Smooth muscle cell (in vitro differentiated cells): ENCODE measurements around the gene GSS. TPM values are rescaled to one million over a fixed set of nuclear protein-coding genes. Genes with fewer than 3 reads are reported as not detected.
"Not testable (repeated sequence)": the region's sequence is repeated elsewhere in the genome, so short reads cannot be mapped to it uniquely, and the experiment has no call there.

ENCODE experiments used
- DNase-seq: peaks from one replicate; lab custom pipeline; 2025; ENCODE audit not compliant: unreplicated experiment; lab: John Stamatoyannopoulos, UW
- H2AFZ ChIP-seq: fragments of 200-600 bp; sonication (generic); 2 replicates; pipeline ENCODE4 v1.6.0; 2016; ENCODE audit warnings: antibody characterized with exemption, low read depth, mild to moderate bottlenecking
- H3F3A ChIP-seq: fragments of 200-600 bp; sonication (generic); 2 replicates; pipeline ENCODE4 v1.6.0; 2017; ENCODE audit warnings: antibody characterized with exemption, low read depth
- H3K27ac ChIP-seq: fragments of 200-600 bp; sonication (generic); 2 replicates; pipeline ENCODE4 v1.5.1; 2016; ENCODE audit warnings: low read depth, mild to moderate bottlenecking
- H3K27me3 ChIP-seq: fragments of 200-600 bp; sonication (generic); 2 replicates; pipeline ENCODE4 v1.6.1; 2016; ENCODE audit warnings: low read depth, mild to moderate bottlenecking
- H3K36me3 ChIP-seq: fragments of 200-600 bp; sonication (generic); 2 replicates; pipeline ENCODE4 v1.5.1; 2016; ENCODE audit warnings: low read depth
- H3K4me1 ChIP-seq: fragments of 200-600 bp; sonication (generic); 2 replicates; pipeline ENCODE4 v1.5.1; 2016; ENCODE audit warnings: low read depth
- H3K4me2 ChIP-seq: fragments of 200-600 bp; sonication (generic); 2 replicates; pipeline ENCODE4 v1.6.0; 2016; ENCODE audit warnings: mild to moderate bottlenecking
- H3K4me3 ChIP-seq: fragments of 200-600 bp; sonication (generic); 2 replicates; pipeline ENCODE4 v1.5.1; 2016; ENCODE audit warnings: mild to moderate bottlenecking
- H3K79me2 ChIP-seq: fragments of 200-600 bp; sonication (generic); 2 replicates; pipeline ENCODE4 v1.6.0; 2016; ENCODE audit warnings: low read depth, mild to moderate bottlenecking
- H3K9ac ChIP-seq: fragments of 200-600 bp; sonication (generic); 2 replicates; pipeline ENCODE4 v1.6.0; 2016; ENCODE audit warnings: low read depth
- H3K9me3 ChIP-seq: fragments of 200-600 bp; sonication (generic); replicated peaks from 2 replicates; pipeline ENCODE4 v1.5.1; 2016; ENCODE audit warnings: low read depth
- H4K20me1 ChIP-seq: fragments of 200-600 bp; sonication (generic); 2 replicates; pipeline ENCODE4 v1.6.0; 2016; ENCODE audit warnings: low read depth
- CTCF ChIP-seq: fragments of 200-600 bp; sonication (generic); IDR thresholded peaks from 2 replicates; pipeline ENCODE4 v1.5.1; 2017; ENCODE audit warnings: borderline replicate concordance, mild to moderate bottlenecking, antibody characterized with exemption; ENCODE audit not compliant: insufficient read depth, poor library complexity, severe bottlenecking
- WGBS: methylation state at CpG from one replicate; pipeline ENCODE4 v1.1.7; 2016; ENCODE audit warnings: low lambda C conversion rate; 5-methylcytosine and 5-hydroxymethylcytosine counted together
- polyA plus RNA-seq: library from polyadenylated mRNA; unstranded; fragments of >200 nt; fragmentation: Nextera tagmentation; extraction: Ambion mirVana; gene quantifications from 2 replicates; pipeline ENCODE4 v1.2.1, GENCODE V29; 2016
- total RNA-seq: library from RNA; depleted of rRNA; stranded (reverse); fragments of >200 nt; gene quantifications from 2 replicates; pipeline ENCODE4 v1.2.3, GENCODE V29; 2014

The GSS gene
- total and polyA plus RNA-seq, 2 experiments from 2014 or later: 48.4 to 71.6 TPM

GRCh38 chr20:34883809-34884208 lies 71.8 kb downstream of the GSS start:
- Histone ChIP-seq H3K9me3 (no peaks in the 10 kb centered on the region), H3K4me2 (no peak overlapping the region), H3F3A (no peaks in the 10 kb centered on the region), H3K4me1 (no peaks in the 10 kb centered on the region), H2AFZ (no peak overlapping the region), H3K27ac (no peak overlapping the region), H3K4me3 (no peak overlapping the region), H3K79me2 (peaks cover 6% of the 10 kb centered on the region), H3K9ac (no peak overlapping the region), H3K27me3 (no peaks in the 10 kb centered on the region), H4K20me1 (peaks cover 3% of the 10 kb centered on the region), H3K36me3 (peaks cover 5% of the 10 kb centered on the region)
- no peak for TF ChIP-seq CTCF
- no peak for DNase-seq
- 96% methylated on average over 4 of the region's 4 CpGs for WGBS

- TF ChIP-seq CTCF: no peak
- no peak for DNase-seq
- H3K27me3 ChIP-seq: no peaks in the 10 kb centered on the region
Measured at GRCh38 chr20:34883087-34883688, 72.4 kb downstream of the GSS start.

GRCh38 chr20:34881689-34882088 lies 73.9 kb downstream of the GSS start:
- peaks cover 5% of the 10 kb centered on the region for H3K36me3 ChIP-seq
- TF ChIP-seq CTCF: no peak
- H4K20me1 ChIP-seq: peaks cover 3% of the 10 kb centered on the region
- no peak for DNase-seq
- H3K9me3 ChIP-seq: no peaks in the 10 kb centered on the region
- H3K4me3 ChIP-seq: no peak overlapping the region
- no peak overlapping the region for H2AFZ ChIP-seq
- H3F3A ChIP-seq: no peaks in the 10 kb centered on the region
- H3K79me2 ChIP-seq: peaks cover 17% of the 10 kb centered on the region
- H3K27ac ChIP-seq: no peak overlapping the region
- H3K9ac ChIP-seq: no peak overlapping the region
- H3K4me2 ChIP-seq: no peak overlapping the region
- 48% methylated on average over 2 of the region's 2 CpGs for WGBS
- no peaks in the 10 kb centered on the region for H3K4me1 ChIP-seq
- H3K27me3 ChIP-seq: no peaks in the 10 kb centered on the region

More at GRCh38 chr20:34883087-34883688, 72.4 kb downstream of the GSS start:
- Histone ChIP-seq H3K9me3 (no peaks in the 10 kb centered on the region), H3K4me2 (no peak overlapping the region), H3K27ac (no peak overlapping the region), H3K79me2 (peaks cover 11% of the 10 kb centered on the region), H2AFZ (no peak overlapping the region), H3K4me3 (no peak overlapping the region), H3K4me1 (no peaks in the 10 kb centered on the region), H3K9ac (no peak overlapping the region), H3F3A (no peaks in the 10 kb centered on the region), H3K36me3 (peaks cover 5% of the 10 kb centered on the region), H4K20me1 (peaks cover 3% of the 10 kb centered on the region)

GRCh38 chr20:34880971-34881370 lies 74.6 kb downstream of the GSS start:
- not testable (repeated sequence) for DNase-seq, H3K4me3 ChIP-seq, H2AFZ ChIP-seq, H3K27ac ChIP-seq, H3K36me3 ChIP-seq, H3K9ac ChIP-seq, H4K20me1 ChIP-seq, H3K4me2 ChIP-seq, H3F3A ChIP-seq, H3K9me3 ChIP-seq, H3K4me1 ChIP-seq, H3K27me3 ChIP-seq
- peaks cover 17% of the 10 kb centered on the region for H3K79me2 ChIP-seq
- 82% methylated on average over 7 of the region's 7 CpGs for WGBS
